GM18499 (cell line): ENCODE data around the gene SHD.

Source experiments
- ATAC-seq: cut with Tn5 transposase; IDR thresholded peaks from one replicate; pipeline ENCODE4 v1.9.1; 2021; ENCODE audit warnings: moderate number of reproducible peaks; ENCODE audit not compliant: insufficient read depth, unreplicated experiment

Gene SHD

DNA sequence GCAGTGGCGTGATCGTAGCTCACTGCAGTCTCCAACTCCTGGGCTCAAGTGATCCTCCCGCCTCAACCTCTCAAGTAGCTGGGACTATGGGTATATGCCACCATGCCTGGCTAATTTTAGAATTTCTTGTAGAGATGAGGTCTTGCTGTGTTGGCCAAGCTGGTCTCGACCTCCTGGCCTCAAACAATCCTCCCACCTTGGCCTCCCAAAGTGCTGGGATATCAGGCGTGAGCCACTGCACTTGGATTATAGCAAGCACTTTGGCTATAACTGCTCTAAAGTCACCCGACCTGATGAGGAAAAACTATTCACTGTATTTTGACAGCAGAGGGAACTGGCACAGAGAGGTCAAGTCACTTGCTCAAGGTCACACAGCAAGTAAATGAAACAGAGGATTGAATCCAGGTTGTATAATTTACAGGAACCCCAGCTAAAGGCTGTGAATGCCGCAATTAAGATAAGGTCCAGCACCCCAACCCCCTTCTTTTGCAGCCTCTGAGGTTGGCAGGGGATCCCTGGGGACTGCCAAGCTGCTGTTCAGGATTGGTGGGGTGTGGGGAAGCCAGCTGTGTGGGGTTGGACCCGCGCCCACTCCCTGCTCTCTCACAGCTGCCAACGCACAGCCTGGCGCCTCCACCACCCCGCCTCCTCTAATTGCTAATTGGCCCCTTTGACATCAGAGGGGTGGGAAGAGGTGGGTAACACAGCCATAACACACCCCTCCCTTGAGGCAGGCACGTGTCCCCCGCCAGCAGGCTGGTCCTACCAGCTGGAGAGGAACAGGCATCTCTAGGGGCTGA lies 17.1 kb downstream of the SHD start:
- ATAC-seq: no peak

- no peak for ATAC-seq
Measured at GRCh38 chr19:4297901-4298809, 19.1 kb downstream of the SHD start.

- no peak for ATAC-seq
Measured at GRCh38 chr19:4298810-4299550, 19.9 kb downstream of the SHD start.

- no peak for ATAC-seq
Measured at GRCh38 chr19:4300589-4300988, 21.5 kb downstream of the SHD start.

DNA sequence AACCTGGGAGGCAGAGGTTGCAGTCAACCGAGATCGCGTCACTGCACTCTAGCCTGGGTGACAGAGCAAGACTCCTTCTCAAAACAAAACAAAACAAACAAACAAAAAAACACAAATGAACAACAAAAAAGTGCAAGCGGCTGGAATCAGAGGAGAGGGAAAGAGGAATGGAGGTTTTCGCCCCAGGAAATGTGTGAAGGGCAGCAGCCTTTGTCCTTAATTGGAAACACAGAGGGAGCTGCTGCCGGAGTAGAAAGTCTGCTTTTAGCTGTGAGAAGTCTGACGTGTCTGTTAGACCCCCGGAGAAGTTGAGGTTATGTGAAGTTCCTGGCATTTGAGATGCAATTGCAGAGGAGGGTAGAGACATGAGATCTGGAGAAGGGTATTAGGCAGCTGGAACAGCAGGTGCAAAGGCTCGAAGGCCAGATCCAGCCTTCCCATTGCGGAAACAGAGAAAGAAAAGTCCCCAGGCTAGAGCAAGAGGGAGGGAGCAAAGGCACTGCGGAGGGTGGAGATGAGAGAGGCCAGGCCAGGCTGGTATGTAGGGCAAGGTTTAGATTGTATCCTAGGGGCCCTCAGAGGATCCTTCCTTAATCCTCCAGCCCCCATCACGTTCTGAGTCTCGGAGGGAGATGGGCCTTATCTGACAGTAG lies 22.6 kb downstream of the SHD start:
- ATAC-seq: no peak

- ATAC-seq: no peak
Measured at GRCh38 chr19:4302243-4302640, 23.2 kb downstream of the SHD start, which contains the start of gene TMIGD2. Gene TMIGD2, minus strand, starts transcription at chr19:4302389. Its CDS starts 4 bp downstream, at chr19:4302385.

DNA sequence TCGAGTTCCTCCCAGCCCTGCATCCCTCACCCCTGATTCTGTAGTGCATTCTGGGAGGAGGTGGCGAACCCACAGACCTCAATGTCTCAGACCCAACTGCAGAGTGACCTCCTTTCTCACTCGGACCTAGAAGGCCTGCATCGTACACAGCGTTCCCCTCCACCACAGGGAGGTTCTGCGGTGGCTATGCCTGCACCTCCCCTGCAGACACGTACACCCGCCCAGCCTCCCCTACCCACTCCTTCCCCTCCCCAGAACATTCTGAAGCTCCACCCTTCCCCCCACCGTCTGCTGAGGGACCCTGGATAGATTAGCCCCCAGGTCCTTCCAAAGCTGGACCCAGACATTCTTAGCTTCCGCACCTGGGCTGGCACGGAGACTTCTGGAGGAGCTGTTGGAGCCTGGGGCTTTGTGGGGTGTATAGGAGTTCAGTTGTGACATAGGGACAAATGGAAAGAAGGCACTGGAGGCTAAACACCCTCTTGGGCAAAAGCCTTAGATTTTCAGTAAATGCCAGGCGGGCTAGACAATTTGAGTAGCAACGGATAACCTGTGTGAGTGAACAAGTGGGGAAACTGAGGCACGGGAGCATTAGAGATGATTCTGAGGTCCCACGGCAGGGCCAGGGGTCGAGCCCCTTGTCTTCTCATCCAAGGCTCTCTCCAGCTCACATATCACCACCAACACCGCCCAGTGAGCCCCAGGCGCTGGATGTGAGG lies 24.9 kb downstream of the SHD start:
- no peak for ATAC-seq

- no peak for ATAC-seq
Measured at GRCh38 chr19:4304538-4305256, 25.6 kb downstream of the SHD start, which contains the start of gene FSD1. Gene FSD1, plus strand, starts transcription at chr19:4304598. Its CDS starts 149 bp downstream, at chr19:4304747.

DNA sequence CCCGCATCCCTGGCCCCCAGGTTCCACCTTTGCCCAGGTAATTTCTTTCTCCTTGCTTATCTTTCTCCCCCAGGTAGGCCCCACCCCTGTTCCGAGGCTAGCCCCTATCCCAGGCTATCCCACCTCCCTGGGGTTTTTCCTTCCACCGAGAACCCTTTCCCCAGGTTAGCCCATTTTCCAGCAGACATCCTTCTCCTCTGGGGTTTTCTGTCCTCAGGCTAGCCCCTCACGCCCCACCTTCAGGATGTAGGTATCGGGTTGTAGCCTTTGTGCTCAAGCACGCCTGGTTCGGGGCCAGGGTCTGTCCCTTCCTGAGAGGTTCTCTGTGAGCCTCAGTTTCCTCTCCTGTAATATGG lies 26.2 kb downstream of the SHD start:
- no peak for ATAC-seq

DNA sequence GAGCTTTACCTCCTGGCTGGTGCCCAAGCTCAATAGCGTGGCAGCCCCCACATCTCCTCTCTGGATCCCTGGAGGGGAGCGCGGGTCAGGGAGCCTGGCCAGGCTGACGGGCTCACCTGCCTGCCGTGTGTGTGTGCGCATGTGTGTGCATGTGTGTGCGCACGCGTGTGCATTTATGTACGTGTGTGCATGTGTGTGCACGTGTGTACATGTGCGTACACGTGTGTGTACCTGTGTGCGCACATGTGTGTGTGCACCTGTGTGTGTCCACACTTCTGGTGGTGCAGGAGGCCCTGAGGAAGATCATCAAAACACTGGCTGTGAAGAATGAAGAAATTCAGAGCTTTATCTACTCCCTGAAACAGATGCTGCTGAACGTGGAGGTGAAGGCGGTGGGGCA lies 26.6 kb downstream of the SHD start:
- ATAC-seq: no peak

GRCh38 chr19:4310247-4311121 lies 31.4 kb downstream of the SHD start:
- ATAC-seq: no peak

GRCh38 chr19:4313847-4314490 lies 34.9 kb downstream of the SHD start:
- no peak for ATAC-seq

- ATAC-seq: no peak
Measured at GRCh38 chr19:4316956-4317355, 37.9 kb downstream of the SHD start.

DNA sequence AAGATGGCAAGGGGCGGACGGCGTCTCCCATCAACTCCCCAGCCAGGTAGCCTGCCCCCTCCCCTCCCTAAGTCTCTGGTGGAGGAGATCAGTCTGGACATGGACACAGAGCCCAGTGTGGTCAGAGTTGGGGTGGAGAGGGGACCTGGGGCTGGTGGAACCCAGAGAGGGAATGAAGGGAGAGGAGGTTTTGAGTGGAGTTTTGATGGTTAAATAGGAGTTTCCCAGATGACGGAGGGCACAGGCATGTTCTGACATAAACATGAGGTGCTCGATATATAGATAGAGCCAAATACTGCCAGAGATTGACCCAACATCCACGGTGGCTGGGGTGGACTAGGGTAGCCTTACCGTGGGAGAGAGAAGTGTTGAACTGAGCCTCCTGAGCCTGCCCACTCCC lies 39.4 kb downstream of the SHD start:
- no peak for ATAC-seq

DNA sequence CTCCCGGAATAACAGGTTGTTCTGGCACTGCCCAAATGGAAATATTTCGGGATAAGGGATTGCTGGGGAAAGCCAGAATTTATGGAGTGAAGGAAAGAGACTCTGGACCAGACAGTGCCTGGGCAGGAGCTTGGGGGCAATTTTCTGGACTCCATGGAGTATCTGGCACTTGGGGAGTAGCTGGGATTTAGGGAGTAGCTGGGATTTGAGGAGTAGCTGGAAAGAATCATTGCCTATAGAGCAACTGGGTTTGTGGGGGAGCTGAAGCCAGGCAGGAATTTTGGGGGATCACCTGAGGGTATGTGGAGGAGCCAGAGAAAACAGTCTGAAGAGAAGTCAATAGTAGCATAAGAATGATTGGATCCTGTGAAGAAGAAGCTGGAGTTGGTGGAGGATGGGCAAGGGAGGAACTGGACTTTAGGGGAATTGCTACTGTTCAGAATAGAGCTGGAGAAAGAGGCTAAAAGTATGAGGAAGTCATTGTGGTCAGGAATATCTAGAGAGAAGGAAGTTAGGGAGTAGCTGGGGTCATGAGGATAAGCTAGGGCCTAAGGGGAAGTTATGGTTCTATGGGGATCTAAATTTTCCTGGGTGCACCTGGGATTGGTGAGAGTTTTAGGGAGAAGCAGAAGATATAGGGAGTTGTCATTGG lies 40.1 kb downstream of the SHD start:
- no peak for ATAC-seq

- no peak for ATAC-seq
Measured at GRCh38 chr19:4320419-4320818, 41.4 kb downstream of the SHD start.
